ENCODE results near the gene BAZ2B.

The BAZ2B gene

GRCh38 chr2:159608108-159608507 is 8.2 kb downstream of the BAZ2B start:
- no peaks in the 10 kb centered on the region for H3K27me3 ChIP-seq (ENCODE audit: control insufficient read depth in 5 of 5, insufficient read depth in 4 of 5, low read length in 5 of 5)
- no peaks in the 10 kb centered on the region for H3K36me3 ChIP-seq (ENCODE audit: control insufficient read depth in 5 of 5, insufficient read depth in 5 of 5, low read length in 5 of 5)
- no peak overlapping the region for H3K4me3 ChIP-seq (ENCODE audit: low read depth in 1 of 5, low read length in 5 of 5)
- H3K9me3 ChIP-seq (ENCODE audit: control insufficient read depth in 5 of 5, low read length in 5 of 5): no peaks in the 10 kb centered on the region
- H3K27ac ChIP-seq (ENCODE audit: low read depth, low read length): no peak overlapping the region
- H3K4me1 ChIP-seq (ENCODE audit: control insufficient read depth in 5 of 5, insufficient read depth in 5 of 5, low read length in 5 of 5): peaks cover 2 to 41% (median 38%) of the 10 kb centered on the region in 5 donors
- H3K9ac ChIP-seq (ENCODE audit: low read length in 5 of 5): no peak overlapping the region

- Histone ChIP-seq H3K9me3 (ENCODE audit: control insufficient read depth in 5 of 5, low read length in 5 of 5) (no peaks in the 10 kb centered on the region), H3K4me1 (ENCODE audit: control insufficient read depth in 5 of 5, insufficient read depth in 5 of 5, low read length in 5 of 5) (peaks cover 2 to 33% (median 30%) of the 10 kb centered on the region in 5 donors), H3K9ac (ENCODE audit: low read length in 5 of 5) (peak overlapping the region in 3 of 5 donors; percentile 44 to 63 (median 62)), H3K27ac (ENCODE audit: low read depth, low read length) (peak overlapping the region; percentile 52), H3K27me3 (ENCODE audit: control insufficient read depth in 5 of 5, insufficient read depth in 4 of 5, low read length in 5 of 5) (no peaks in the 10 kb centered on the region), H3K4me3 (ENCODE audit: low read depth in 1 of 5, low read length in 5 of 5) (peak overlapping the region in 1 of 5 donors; percentile 7), H3K36me3 (ENCODE audit: control insufficient read depth in 5 of 5, insufficient read depth in 5 of 5, low read length in 5 of 5) (no peaks in the 10 kb centered on the region)
Observed at GRCh38 chr2:159606287-159606686, 10.1 kb downstream of the BAZ2B start.

GRCh38 chr2:159605441-159606178 is 10.7 kb downstream of the BAZ2B start:
- H3K9ac ChIP-seq (ENCODE audit: low read length in 5 of 5): peak overlapping the region in 4 of 5 donors; percentile 20 to 63 (median 53)
- H3K4me3 ChIP-seq (ENCODE audit: low read depth in 1 of 5, low read length in 5 of 5): peak overlapping the region in 2 of 5 donors; percentile 7 to 33
- no peaks in the 10 kb centered on the region for H3K27me3 ChIP-seq (ENCODE audit: control insufficient read depth in 5 of 5, insufficient read depth in 4 of 5, low read length in 5 of 5)
- H3K4me1 ChIP-seq (ENCODE audit: control insufficient read depth in 5 of 5, insufficient read depth in 5 of 5, low read length in 5 of 5): peaks cover 2 to 32% (median 30%) of the 10 kb centered on the region in 5 donors
- H3K36me3 ChIP-seq (ENCODE audit: control insufficient read depth in 5 of 5, insufficient read depth in 5 of 5, low read length in 5 of 5): no peaks in the 10 kb centered on the region
- peak overlapping the region; percentile 52 for H3K27ac ChIP-seq (ENCODE audit: low read depth, low read length)
- H3K9me3 ChIP-seq (ENCODE audit: control insufficient read depth in 5 of 5, low read length in 5 of 5): no peaks in the 10 kb centered on the region

- no peaks in the 10 kb centered on the region for H3K27me3 ChIP-seq (ENCODE audit: control insufficient read depth in 5 of 5, insufficient read depth in 4 of 5, low read length in 5 of 5)
- H3K36me3 ChIP-seq (ENCODE audit: control insufficient read depth in 5 of 5, insufficient read depth in 5 of 5, low read length in 5 of 5): no peaks in the 10 kb centered on the region
- no peak overlapping the region for H3K4me3 ChIP-seq (ENCODE audit: low read depth in 1 of 5, low read length in 5 of 5)
- peaks cover 2 to 23% (median 18%) of the 10 kb centered on the region in 5 donors for H3K4me1 ChIP-seq (ENCODE audit: control insufficient read depth in 5 of 5, insufficient read depth in 5 of 5, low read length in 5 of 5)
- H3K27ac ChIP-seq (ENCODE audit: low read depth, low read length): no peak overlapping the region
- H3K9ac ChIP-seq (ENCODE audit: low read length in 5 of 5): no peak overlapping the region
- H3K9me3 ChIP-seq (ENCODE audit: control insufficient read depth in 5 of 5, low read length in 5 of 5): no peaks in the 10 kb centered on the region
Observed at GRCh38 chr2:159604159-159604558, 12.2 kb downstream of the BAZ2B start.

GRCh38 chr2:159600752-159601151 is 15.6 kb downstream of the BAZ2B start:
- H3K36me3 ChIP-seq (ENCODE audit: control insufficient read depth in 5 of 5, insufficient read depth in 5 of 5, low read length in 5 of 5): no peaks in the 10 kb centered on the region
- no peak overlapping the region for H3K27ac ChIP-seq (ENCODE audit: low read depth, low read length)
- H3K9ac ChIP-seq (ENCODE audit: low read length in 5 of 5): no peak overlapping the region
- peaks cover 1 to 10% (median 5%) of the 10 kb centered on the region in 5 donors for H3K4me1 ChIP-seq (ENCODE audit: control insufficient read depth in 5 of 5, insufficient read depth in 5 of 5, low read length in 5 of 5)
- no peaks in the 10 kb centered on the region for H3K9me3 ChIP-seq (ENCODE audit: control insufficient read depth in 5 of 5, low read length in 5 of 5)
- no peak overlapping the region for H3K4me3 ChIP-seq (ENCODE audit: low read depth in 1 of 5, low read length in 5 of 5)
- no peaks in the 10 kb centered on the region for H3K27me3 ChIP-seq (ENCODE audit: control insufficient read depth in 5 of 5, insufficient read depth in 4 of 5, low read length in 5 of 5)

GRCh38 chr2:159595410-159596046 is 20.8 kb downstream of the BAZ2B start:
- Histone ChIP-seq H3K9me3 (ENCODE audit: control insufficient read depth in 5 of 5, low read length in 5 of 5) (no peaks in the 10 kb centered on the region), H3K36me3 (ENCODE audit: control insufficient read depth in 5 of 5, insufficient read depth in 5 of 5, low read length in 5 of 5) (no peaks in the 10 kb centered on the region), H3K4me1 (ENCODE audit: control insufficient read depth in 5 of 5, insufficient read depth in 5 of 5, low read length in 5 of 5) (peaks cover 0 to 12% (median 8%) of the 10 kb centered on the region in 5 donors), H3K27ac (ENCODE audit: low read depth, low read length) (no peak overlapping the region), H3K27me3 (ENCODE audit: control insufficient read depth in 5 of 5, insufficient read depth in 4 of 5, low read length in 5 of 5) (no peaks in the 10 kb centered on the region), H3K9ac (ENCODE audit: low read length in 5 of 5) (no peak overlapping the region), H3K4me3 (ENCODE audit: low read depth in 1 of 5, low read length in 5 of 5) (no peak overlapping the region)

- no peak overlapping the region for H3K27ac ChIP-seq (ENCODE audit: low read depth, low read length)
- H3K9ac ChIP-seq (ENCODE audit: low read length in 5 of 5): no peak overlapping the region
- H3K4me3 ChIP-seq (ENCODE audit: low read depth in 1 of 5, low read length in 5 of 5): no peak overlapping the region
- H3K9me3 ChIP-seq (ENCODE audit: control insufficient read depth in 5 of 5, low read length in 5 of 5): no peaks in the 10 kb centered on the region
- H3K36me3 ChIP-seq (ENCODE audit: control insufficient read depth in 5 of 5, insufficient read depth in 5 of 5, low read length in 5 of 5): no peaks in the 10 kb centered on the region
- H3K4me1 ChIP-seq (ENCODE audit: control insufficient read depth in 5 of 5, insufficient read depth in 5 of 5, low read length in 5 of 5): peaks cover 0 to 12% (median 8%) of the 10 kb centered on the region in 5 donors
- no peaks in the 10 kb centered on the region for H3K27me3 ChIP-seq (ENCODE audit: control insufficient read depth in 5 of 5, insufficient read depth in 4 of 5, low read length in 5 of 5)
Observed at GRCh38 chr2:159592441-159592840, 23.9 kb downstream of the BAZ2B start.

- no peak overlapping the region for H3K4me3 ChIP-seq (ENCODE audit: low read depth in 1 of 5, low read length in 5 of 5)
- no peak overlapping the region for H3K9ac ChIP-seq (ENCODE audit: low read length in 5 of 5)
- peaks cover 0 to 12% (median 8%) of the 10 kb centered on the region in 5 donors for H3K4me1 ChIP-seq (ENCODE audit: control insufficient read depth in 5 of 5, insufficient read depth in 5 of 5, low read length in 5 of 5)
- H3K27ac ChIP-seq (ENCODE audit: low read depth, low read length): no peak overlapping the region
- H3K27me3 ChIP-seq (ENCODE audit: control insufficient read depth in 5 of 5, insufficient read depth in 4 of 5, low read length in 5 of 5): no peaks in the 10 kb centered on the region
- H3K9me3 ChIP-seq (ENCODE audit: control insufficient read depth in 5 of 5, low read length in 5 of 5): no peaks in the 10 kb centered on the region
- H3K36me3 ChIP-seq (ENCODE audit: control insufficient read depth in 5 of 5, insufficient read depth in 5 of 5, low read length in 5 of 5): no peaks in the 10 kb centered on the region
Observed at GRCh38 chr2:159591221-159591620, 25.1 kb downstream of the BAZ2B start.

- H3K9ac ChIP-seq (ENCODE audit: low read length in 5 of 5): no peak overlapping the region
- no peaks in the 10 kb centered on the region for H3K27me3 ChIP-seq (ENCODE audit: control insufficient read depth in 5 of 5, insufficient read depth in 4 of 5, low read length in 5 of 5)
- no peak overlapping the region for H3K27ac ChIP-seq (ENCODE audit: low read depth, low read length)
- H3K36me3 ChIP-seq (ENCODE audit: control insufficient read depth in 5 of 5, insufficient read depth in 5 of 5, low read length in 5 of 5): no peaks in the 10 kb centered on the region
- H3K4me3 ChIP-seq (ENCODE audit: low read depth in 1 of 5, low read length in 5 of 5): no peak overlapping the region
- no peaks in the 10 kb centered on the region for H3K9me3 ChIP-seq (ENCODE audit: control insufficient read depth in 5 of 5, low read length in 5 of 5)
- peaks cover 0 to 12% (median 8%) of the 10 kb centered on the region in 5 donors for H3K4me1 ChIP-seq (ENCODE audit: control insufficient read depth in 5 of 5, insufficient read depth in 5 of 5, low read length in 5 of 5)
Observed at GRCh38 chr2:159589286-159589685, 27.1 kb downstream of the BAZ2B start.

- Histone ChIP-seq H3K9me3 (ENCODE audit: control insufficient read depth in 5 of 5, low read length in 5 of 5) (no peaks in the 10 kb centered on the region), H3K4me3 (ENCODE audit: low read depth in 1 of 5, low read length in 5 of 5) (no peak overlapping the region), H3K27me3 (ENCODE audit: control insufficient read depth in 5 of 5, insufficient read depth in 4 of 5, low read length in 5 of 5) (no peaks in the 10 kb centered on the region), H3K27ac (ENCODE audit: low read depth, low read length) (no peak overlapping the region), H3K36me3 (ENCODE audit: control insufficient read depth in 5 of 5, insufficient read depth in 5 of 5, low read length in 5 of 5) (no peaks in the 10 kb centered on the region), H3K9ac (ENCODE audit: low read length in 5 of 5) (no peak overlapping the region), H3K4me1 (ENCODE audit: control insufficient read depth in 5 of 5, insufficient read depth in 5 of 5, low read length in 5 of 5) (no peaks in the 10 kb centered on the region)
Observed at GRCh38 chr2:159586034-159586433, 30.3 kb downstream of the BAZ2B start.

Data from subcutaneous abdominal adipose tissue (tissue), 5 donors.